Left renal cortex interstitium (tissue), 4 donors: ENCODE data around the gene NRAP. TPM values are rescaled to one million over a fixed set of nuclear protein-coding genes. Genes with fewer than 3 reads are reported as not detected.

Experiments used
- DNase-seq, 4 donors: peaks; one replicate each; pipeline ENCODE4 v3.0.0-alpha.2; 2013; ENCODE audit warnings: low read depth in 4 of 4, low spot score in 2 of 4, missing footprints in 1 of 4
- polyA plus RNA-seq, 4 donors: library from polyadenylated mRNA; unstranded; fragments of 120-200 nt; gene quantifications; one replicate each; pipeline ENCODE4 v1.2.1, GENCODE V29; 2013; ENCODE audit not compliant: insufficient read length in 4 of 4

The NRAP gene
- polyA plus RNA-seq, 4 donors, result 0.03 TPM; not detected in 2

GRCh38 chr10:113613427-113613826 lies 50.4 kb downstream of the NRAP start:
- no peak for DNase-seq

- no peak for DNase-seq
Observed at GRCh38 chr10:113612154-113612553, 51.7 kb downstream of the NRAP start.

- no peak for DNase-seq
Observed at GRCh38 chr10:113610631-113611601, 52.9 kb downstream of the NRAP start.

GRCh38 chr10:113609704-113610108 lies 54.1 kb downstream of the NRAP start:
- DNase-seq, result no peak

DNA sequence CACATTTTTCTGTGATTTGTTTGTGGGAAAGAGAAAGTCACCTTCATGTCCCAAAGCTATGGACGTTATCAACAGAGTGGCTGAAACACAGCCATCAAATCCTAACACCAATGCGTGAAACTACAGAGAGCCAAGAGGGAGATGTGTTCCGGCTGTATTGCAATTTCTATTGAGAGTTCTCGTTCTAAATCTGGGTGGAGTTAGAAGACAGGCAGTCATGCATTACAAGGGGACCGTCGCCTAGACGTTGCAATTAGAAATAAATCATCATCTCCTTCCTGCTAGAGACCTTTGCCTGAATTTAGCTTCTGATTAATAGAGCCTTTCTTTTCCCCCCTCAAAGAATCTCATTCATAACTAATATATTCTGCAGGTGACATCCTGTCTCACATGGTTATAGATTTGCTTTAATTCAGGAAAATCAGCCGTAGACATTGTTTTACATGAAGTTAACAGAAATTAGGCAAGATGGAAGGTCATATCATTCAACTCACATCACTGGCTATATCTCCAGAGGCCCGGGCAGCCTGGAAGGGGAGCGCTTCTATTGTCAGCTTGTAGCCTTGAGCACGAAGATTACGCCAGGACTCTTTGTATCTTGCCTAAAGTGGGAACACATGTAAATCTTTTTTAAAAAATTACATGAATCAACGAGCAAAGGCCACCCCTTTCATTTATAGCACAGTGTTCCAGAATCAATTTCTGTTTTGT lies 58.4 kb downstream of the NRAP start:
- no peak for DNase-seq

GRCh38 chr10:113604572-113604971 lies 59.3 kb downstream of the NRAP start:
- no peak for DNase-seq

GRCh38 chr10:113603057-113603777 lies 60.6 kb downstream of the NRAP start:
- no peak for DNase-seq

GRCh38 chr10:113600569-113600968 lies 63.3 kb downstream of the NRAP start:
- no peak for DNase-seq

DNA sequence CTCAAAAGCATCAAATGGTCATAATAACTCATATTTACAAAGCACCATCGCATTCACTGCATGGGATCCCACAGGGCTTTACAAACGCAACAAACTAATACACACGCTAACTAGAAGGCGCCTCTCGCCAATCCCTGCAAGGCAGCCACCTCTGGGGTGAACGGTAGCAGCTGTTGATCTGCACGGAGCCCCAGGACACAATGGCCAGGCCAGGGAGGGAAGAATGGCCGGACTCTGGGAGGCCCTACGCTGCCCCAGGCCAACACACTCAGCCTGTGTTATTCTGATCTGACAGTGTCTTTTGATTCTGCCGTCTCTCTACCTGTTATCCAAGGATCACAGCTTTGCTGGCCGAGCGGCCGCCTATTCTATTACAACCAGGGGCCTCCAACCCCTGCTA lies 69.2 kb downstream of the NRAP start:
- no peak for DNase-seq

- no peak for DNase-seq
Observed at GRCh38 chr10:113592380-113592779, 71.5 kb downstream of the NRAP start.

DNA sequence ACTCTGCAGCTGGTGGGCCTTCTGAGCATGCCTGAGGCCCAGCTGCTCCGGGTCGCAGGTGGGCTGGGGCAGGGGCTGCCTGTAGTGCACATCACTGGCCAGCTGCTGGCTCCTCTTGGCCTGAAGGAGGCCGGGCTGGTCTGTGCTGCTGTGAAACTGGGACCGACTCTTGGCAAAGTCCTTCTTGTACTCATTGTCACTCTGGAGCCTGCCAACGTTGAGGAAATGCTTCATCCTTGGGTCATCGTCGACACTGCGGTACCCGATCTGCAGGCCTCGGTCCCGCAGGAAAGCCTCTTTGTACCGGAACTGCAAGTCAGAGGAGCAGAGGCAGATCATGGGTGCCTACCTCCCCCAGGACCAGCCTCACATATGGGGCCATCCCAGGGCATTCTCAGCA lies 73.3 kb downstream of the NRAP start:
- no peak for DNase-seq

GRCh38 chr10:113589201-113589770 lies 74.6 kb downstream of the NRAP start:
- DNase-seq, result no peak

GRCh38 chr10:113585949-113586348 lies 77.9 kb downstream of the NRAP start:
- no peak for DNase-seq

- no peak for DNase-seq
Observed at GRCh38 chr10:113583571-113583970, 80.3 kb downstream of the NRAP start.

- DNase-seq, result no peak
Observed at GRCh38 chr10:113581092-113581491, 82.7 kb downstream of the NRAP start.

- no peak for DNase-seq
Observed at GRCh38 chr10:113578773-113579172, 85.1 kb downstream of the NRAP start.

GRCh38 chr10:113576852-113577251 lies 87.0 kb downstream of the NRAP start:
- DNase-seq, result no peak

DNA sequence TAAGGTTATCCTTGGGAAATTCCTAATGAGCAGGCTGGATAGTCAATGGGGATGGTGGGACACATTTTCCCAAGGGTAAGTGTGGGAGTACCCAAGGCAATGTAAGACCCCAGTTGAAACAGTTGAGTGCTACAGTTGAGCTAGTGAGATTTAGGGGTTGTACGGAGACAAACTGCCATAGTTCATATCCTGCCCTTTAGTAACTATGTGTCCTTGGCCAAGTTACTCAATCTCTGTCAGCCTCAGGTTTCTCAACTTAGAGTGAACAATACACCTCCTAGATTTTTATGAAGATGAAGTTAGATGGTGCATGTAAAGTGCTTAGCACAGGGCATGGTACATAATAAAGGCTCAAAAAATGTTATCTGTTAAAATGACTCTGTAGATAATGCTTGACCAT lies 90.5 kb downstream of the NRAP start:
- no peak for DNase-seq

DNA sequence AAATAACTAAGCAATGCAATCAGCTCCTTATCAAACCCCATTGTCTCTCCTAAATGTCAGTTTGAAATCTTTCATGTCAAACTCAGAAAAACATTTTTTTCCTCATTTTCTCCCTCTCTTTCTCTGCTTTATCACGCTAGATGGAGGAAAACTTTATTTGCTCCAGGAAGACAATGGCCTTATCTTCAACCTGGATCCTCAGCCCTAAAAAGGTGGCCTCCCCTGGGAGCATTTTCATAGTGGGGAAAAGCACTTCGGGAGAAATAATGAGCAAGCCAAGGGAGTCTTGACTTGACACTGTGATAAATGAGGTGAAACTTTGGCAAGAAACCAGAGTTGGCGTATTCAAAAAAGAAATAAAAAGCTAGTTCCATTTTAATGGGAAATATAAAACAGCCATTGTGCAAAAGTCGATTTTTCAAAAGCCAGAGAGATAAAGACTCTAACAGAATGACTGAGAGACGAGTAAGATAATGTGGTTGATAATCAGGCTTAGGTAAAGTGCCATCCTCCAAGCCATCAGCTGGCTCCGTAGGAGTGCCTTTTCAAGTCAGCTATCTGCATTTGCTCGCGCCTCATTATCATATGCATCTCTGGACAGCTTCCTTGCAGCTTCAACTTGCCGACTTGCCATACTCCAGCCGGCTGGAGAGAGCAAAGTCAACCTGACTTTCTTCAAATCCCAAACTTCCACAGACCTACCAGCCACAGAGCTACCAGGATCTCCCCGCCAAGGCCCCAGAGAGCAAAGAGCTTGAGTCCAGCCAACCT lies 91.1 kb downstream of the NRAP start:
- no peak for DNase-seq

DNA sequence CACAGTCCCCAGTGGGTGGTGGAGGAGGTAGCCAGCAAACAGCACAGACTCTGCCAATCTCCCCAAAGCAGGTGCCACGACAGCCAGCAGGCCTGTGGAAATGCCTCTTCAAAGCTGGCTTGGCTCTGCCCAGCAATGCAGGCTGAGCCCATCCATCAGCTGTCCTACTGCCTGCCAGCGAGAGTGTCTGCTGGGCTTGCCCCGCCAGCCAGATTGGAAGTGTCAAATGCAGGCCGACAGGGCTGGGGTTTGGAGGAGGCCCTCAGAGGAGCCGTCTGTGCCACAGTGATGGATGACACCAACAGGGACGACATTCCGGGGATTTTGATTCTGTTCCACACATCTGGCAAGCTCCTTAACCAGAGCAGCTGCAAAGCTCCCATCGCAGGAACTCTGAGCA lies 94.3 kb downstream of the NRAP start:
- DNase-seq, result no peak
